ENCODE data around the gene CEP126.

The CEP126 gene

DNA sequence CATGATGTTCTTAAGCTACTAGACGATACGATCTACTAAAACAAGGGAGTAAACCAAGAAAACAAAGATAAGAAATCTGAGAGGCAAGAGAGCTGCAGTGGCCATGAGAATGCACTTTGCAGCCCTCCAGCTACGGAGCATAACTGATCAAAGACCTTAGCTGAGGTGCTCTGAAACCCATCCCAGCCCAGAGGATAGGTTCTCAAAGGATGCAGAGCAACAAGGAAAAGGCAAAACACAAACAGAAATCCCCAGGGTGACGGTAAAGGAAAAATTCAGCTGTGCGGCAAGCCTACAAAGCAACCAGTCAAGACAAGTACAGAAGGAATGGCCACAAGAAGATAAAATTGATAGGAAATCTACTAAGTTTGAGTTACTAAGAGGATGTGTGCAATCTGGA, 99.9 kb downstream of the CEP126 start:
- DNase-seq (ENCODE audit: low spot score): no peak

DNA sequence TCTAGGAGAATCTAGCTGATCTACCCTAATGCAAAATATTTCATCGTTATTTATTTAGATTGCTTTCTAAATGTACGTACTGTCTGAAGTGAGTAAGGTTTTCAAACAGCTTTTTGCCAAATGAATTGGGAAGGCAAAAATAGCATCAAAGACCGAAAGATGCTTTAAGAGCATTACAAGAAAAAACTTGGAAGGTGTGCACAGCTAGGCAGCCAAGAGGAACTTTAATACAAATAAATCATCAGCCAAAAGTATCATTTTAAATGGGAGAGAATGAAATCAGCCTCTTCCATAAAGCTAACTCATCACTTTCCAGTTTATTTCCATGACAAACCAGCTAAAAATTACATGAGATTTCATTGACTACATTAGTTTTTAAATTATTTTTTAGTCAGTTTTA, 102.2 kb downstream of the CEP126 start:
- DNase-seq (ENCODE audit: low spot score): no peak

DNA sequence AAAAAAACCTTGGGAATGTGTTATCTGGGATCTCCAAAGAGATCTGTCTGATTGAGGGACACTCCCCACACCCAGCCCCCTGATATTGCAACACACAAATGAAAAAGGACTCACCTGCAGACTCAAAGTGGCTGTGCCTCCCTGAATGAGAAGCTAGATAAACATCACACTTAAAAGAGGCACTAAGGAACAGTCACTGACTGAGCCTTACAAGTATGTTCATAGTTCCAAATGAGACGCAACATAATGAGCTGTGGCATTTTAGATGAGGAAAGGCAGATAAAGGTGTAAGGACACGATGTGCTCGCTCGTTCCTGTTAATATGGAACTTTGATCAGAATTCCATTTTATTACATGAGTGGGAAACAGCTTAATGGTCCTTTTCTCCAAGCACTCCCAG, 111.4 kb downstream of the CEP126 start:
- no peak for DNase-seq (ENCODE audit: low spot score)

DNA sequence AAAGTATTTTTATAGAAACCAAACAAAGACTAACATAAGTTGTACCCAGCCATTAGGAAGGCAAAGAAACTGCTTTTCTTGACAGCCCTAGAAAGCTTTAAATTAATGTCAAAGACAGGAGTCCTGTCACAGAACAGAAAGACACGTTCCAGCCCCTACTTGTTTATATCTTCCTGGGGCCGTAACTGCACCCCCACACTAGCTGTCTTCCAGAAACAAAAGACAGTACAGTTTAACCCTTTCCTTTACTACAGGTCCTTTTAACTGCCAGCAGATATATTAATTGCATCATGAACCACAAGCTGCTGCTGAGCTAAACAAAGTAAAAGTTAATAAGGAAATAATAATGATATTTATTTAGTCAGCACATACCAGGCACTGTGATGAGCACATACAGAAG, 112.1 kb downstream of the CEP126 start:
- no peak for DNase-seq (ENCODE audit: low spot score)

DNA sequence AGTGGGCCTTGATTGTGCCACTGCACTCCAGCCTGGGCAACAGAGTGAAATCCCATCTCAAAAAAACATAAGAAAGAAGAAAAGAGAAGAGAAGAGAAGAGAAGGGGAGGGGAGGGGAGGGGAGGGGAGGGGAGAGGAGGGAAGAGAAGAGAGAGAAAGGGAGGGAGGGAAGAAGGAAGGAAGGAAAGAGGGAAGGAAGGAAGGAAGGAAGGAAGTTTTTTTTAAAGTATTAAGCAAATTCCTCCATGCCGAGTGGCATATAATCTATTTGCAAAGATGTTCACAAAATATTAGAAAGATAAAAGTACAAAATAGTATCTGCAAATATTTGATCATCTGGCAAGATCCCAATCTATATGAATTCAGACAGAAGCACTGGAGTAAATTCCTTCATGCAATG, 121.9 kb downstream of the CEP126 start:
- DNase-seq (ENCODE audit: low spot score): no peak

DNA sequence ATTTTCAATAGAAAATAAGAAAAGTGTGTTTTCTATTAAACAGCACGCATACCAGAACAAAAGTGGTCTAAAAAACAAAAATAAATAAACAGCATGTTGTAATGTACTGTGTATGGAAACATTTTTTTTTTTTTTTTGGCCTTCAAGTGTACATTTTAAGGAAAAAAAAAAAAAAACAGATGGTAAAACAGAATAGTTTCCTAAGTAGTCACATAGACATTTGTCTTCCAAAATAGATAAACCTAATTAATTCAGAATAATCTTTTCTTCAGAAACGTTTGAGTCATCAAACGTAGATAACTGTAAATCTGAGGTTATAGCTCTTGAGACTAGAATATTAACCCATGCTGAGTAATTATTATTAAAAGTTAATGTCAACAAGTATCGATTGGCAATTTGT, 132.0 kb downstream of the CEP126 start:
- DNase-seq (ENCODE audit: low spot score): no peak

DNA sequence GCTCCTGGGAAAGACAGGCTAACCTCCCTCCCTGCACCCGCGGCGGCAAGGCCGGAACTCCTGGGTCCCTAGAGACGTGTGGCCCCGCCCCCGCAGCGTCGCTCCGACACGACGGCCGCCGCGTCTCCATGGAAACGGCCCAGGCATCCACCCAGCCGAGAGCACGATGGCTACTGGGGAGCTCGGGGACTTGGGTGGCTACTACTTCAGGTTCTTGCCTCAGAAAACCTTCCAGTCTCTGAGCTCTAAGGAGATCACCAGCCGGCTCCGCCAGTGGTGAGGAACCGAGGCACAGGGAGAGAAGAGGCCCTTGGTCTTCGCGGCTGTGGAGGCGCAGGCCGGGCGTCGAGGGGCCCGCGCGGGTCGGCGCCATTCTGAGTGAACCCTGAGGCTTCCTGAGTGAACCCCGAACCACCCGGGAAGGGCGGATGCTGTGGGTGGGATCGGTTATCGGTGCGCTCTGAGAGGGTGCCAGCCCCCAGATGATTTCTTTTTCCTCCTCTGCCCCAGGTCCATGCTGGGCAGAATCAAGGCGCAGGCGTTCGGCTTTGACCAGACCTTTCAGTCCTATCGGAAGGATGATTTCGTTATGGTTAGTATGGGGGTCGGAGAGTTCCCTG, 132.6 kb downstream of the CEP126 start, which contains the start of gene CFAP300:
Gene CFAP300, plus strand, starts transcription at position 133 of the 620 bp plus-strand sequence. Its CDS starts 34 bp downstream, at position 167.
- DNase-seq (ENCODE audit: low spot score): peak; percentile 93

Measured in left forelimb (tissue), 1 donor.